HPDE6-E6E7 (cell line): ENCODE data around the gene ST3GAL4.
"Not testable (repeated sequence)": the region's sequence is repeated elsewhere in the genome, so short reads cannot be mapped to it uniquely, and the experiment has no call there.

Experiments
- DNase-seq: peaks from one replicate; pipeline ENCODE4 v3.0.0; 2011; ENCODE audit warnings: missing footprints; ENCODE audit errors: extremely low spot score

ST3GAL4 gene, protein sequence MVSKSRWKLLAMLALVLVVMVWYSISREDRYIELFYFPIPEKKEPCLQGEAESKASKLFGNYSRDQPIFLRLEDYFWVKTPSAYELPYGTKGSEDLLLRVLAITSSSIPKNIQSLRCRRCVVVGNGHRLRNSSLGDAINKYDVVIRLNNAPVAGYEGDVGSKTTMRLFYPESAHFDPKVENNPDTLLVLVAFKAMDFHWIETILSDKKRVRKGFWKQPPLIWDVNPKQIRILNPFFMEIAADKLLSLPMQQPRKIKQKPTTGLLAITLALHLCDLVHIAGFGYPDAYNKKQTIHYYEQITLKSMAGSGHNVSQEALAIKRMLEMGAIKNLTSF

DNA sequence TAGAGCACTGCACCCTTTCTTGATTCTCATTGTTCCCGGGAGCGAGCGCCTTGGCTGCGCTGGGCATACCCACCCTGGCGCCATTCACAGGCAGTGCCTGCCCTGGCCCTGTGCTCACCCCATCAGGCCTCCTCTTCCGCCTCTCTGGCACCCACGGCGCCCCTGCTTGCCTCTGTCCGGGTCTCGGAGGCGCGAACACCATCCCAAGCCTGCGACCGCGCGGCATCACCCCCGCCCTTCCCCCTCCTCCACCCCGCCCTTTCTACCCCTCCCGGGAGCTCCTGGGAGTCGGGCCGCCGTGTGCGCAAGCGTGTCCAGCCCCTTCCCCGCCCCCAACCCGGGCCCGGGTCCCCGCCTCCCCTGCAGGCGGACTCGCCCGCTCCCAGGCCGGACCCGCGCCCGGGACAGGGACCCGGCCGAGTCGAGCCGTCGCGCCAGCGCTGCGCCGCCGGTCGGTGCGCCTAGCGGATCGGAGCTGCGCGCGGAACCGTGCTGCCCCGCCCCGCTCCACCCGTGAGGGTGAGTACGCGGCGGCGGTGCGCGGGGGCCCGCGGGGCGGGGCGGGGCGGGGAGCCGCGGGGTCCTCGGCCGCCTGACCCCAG, at the start of gene ST3GAL4:
ST3GAL4 (plus strand) TSS at position 363 of the 602 bp plus-strand sequence. CDS start 50,470 bp downstream, outside the sequence.
- no peak for DNase-seq

DNA sequence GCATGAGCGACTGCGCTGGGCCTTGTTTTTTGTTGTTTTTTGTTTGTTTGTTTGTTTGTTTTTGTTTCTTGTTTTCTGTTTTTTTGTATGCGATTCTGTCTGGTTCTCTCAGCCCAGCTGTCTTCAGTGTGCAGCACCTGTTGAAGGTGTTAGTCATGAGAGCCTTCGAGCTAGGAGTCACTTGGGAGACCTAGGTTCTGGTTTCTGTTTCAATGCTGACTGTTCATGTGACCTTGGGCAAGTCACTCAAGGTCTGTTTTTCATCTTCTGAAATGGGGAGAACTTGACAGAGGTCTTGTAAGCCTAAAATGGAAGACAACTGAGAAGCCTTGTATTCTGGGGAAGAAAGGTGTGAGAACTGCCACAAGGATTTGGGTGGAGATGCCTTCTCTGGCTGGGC, 49.8 kb upstream of the ST3GAL4 start:
- DNase-seq = no peak

DNA sequence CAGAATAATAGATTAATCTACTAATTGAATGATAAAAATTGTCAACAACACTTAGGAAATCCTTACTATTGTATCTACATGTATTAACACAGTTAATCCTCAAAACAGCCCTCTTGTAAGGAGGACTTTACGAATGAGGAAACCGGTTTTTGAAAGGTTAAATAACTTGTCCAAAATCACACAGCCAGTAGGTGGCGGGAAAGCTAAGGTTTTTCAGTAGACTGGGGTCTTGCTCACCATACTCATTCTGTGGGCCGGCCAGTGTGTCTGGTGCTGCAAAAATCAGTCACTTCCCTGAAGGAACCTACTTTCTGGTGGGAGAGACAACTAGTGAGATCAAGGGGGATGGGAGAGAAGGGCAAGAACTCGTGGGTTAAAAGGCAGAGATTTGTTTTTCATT, 47.8 kb upstream of the ST3GAL4 start:
- DNase-seq = no peak

DNA sequence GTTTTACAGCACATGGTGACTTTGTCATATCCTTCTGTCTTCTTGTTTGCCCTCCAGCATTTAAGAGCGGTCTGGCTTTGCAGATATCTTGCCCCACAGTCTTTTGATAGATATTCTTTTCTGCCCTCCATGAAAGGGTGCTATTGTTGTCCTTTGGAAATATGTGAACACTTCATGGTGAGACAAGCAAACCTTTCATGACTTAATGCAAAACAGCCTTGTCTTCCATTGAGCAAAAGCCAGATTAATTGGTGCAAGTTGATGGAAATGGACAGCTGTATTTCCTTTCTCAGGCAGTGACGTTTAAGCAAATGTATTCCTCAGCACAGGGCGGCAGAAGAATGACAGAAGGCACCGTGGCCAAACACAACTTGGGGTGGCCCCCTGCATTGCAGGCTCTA, 47.2 kb upstream of the ST3GAL4 start:
- DNase-seq = no peak

DNA sequence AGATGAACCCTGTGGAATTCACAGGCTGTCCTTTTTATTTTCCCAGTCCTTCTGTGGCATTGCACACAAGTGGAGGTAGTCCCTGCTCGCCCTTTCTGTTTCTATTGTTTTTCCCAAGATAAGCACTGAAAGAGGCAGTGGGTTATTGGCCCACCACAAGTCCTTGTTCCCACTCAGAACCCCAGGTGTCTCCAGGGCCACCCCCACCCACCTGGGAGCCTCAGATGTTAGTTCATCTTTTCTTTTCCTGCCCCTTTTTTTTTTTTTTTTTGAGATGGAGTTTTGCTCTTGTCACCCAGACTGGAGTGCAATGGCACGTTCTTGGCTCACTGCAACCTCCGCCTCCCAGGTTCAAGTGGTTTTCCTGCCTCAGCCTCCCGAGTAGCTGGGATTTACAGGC, 46.7 kb upstream of the ST3GAL4 start:
- not testable (repeated sequence) for DNase-seq

DNA sequence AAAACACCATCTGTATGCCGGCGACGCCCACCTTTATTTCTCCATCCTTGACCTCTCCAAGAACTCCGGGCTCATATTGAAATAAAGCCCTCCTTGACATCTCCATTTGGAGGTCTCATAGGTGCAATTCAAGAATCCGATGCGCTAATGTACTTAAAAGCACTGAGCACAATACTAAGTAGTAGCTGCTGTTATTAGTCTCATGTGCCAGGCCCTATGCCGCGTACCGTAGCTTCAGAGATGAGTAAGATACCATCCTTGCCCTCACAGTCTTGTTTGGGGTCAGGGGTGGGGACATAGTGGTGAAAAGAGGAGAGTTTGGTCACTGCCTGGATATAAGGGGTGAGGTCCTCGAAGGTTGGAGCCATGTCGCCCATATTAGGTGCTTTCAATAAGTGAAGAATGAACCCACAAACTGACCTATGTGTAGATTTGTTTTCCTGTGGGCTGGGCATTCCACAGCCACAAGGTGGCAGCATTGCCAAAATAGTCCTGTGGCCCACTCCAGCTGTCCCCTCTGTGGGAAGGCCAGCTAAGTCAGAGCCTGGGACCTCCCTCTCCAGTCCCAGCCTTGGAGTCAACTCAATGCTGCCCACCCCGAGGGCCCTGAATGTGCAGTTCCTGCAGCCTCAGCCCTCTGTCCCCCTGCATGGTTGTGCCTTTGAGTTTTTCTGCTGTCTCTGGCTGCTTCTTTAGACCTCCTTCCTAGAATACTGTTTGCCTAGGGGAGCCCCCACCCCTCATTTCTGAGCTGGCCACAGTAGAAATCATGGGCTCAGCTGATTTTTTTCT, 45.1 kb upstream of the ST3GAL4 start:
- peak; percentile 59 for DNase-seq

DNA sequence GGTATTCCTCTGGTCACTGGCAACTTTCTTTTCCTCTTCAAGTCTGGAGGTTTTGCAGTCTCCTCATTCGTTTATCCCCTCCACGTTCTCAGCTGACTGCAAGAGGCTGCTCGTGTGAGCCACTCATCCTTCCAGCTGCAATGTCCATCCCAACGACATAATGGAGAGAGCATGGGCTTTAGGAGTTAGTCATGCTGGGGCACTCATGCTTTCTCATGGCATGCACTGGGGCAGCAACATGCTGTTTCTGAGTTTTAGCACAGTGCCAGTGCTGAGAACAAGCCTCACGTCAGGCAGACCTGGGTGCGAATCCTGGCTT, 44.5 kb upstream of the ST3GAL4 start:
- no peak for DNase-seq

DNA sequence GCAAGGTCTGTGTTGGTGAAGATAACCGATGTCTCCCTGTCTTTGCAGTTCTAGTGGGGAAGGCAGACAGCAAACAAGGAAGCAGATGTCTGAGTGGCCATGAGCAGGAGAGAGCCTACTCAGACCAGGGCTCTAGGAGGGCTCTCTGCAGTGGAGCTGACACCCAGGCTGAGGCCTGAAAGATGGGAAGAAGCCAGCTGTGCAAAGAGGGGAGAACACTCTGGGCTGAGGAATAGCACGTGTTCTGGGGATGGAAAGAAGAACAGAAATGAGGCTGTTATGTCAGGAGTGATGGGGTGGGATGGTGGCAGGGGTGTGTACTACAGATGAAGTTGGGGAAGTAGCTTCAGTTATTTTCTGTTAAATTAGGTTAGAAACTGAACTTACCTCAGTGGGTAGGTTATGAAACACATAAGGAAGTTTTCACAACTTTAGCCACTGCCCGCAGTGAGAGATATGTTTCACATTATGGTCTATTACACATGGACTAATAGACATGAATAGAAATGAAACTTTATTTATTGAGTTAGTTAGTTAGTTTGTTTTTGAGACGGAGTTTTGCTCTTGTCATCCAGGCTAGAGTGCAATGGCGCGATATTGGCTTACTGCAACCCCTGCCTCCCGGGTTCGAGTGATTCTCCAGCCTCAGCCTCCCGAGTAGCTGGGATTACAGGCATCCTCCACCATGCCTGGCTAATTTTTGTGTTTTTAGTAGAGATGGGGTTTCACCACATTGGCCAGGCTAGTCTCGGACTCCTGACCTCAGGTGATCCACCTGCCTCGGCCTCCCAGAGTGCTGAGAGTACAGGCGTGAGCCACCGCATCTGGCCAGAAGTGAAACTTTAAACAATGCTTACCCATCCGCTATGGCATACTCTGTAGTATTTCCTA, 43.8 kb upstream of the ST3GAL4 start:
- no peak for DNase-seq

DNA sequence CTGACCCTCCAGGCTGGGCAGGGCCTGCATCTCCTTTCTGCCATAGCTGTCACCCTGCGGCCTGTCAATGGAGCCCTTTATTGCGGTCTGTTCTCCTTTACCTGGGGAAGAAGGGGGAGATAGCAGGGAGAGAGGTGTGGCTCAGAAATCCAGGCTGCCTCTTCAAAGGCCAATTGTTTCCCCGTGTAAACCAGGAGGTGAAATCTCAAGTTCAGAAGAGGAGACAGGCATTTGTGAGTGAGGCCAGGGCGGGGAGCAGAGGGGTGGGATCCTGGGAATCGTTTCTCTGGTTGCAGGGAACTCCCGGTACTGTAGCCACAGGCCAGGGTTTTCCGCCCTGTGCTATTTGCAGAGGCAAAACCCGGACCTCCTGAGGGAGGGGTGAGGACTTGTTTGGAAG, 42.5 kb upstream of the ST3GAL4 start:
- no peak for DNase-seq

DNA sequence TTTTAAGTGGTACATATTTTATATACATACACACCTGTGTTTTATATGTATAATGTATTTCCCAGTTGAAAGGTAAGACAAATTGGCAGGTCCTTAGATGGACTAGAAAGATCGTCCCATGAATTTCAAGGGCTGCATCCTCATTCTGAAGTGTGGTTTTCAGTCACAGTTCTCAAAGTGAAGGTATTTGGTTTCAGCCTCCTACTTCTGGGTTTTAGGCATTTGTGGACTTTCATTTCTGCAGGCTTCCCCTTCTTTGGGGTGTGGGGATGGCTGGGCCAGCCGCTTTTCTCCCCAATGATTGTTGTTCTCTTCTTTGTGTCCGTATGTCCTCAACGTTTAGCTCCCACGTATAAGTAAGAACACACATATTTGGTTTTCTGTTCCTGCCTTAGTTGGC, 41.7 kb upstream of the ST3GAL4 start:
- DNase-seq = no peak

DNA sequence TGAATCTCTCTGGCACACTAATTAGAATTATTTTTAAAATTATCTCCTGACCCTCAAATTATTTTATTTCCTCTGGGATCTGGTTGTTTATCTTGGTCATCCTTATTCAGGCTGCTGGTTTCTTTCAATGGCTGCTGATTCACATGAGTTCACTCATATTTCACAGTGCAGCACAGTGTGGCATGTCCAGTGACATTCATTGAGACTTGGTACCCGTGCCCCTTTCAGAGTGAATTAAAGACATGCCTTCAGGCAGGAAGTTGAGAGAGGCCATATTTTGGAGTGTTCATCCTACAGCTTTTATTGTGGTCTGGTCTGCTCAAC, 38.1 kb upstream of the ST3GAL4 start:
- DNase-seq = no peak

DNA sequence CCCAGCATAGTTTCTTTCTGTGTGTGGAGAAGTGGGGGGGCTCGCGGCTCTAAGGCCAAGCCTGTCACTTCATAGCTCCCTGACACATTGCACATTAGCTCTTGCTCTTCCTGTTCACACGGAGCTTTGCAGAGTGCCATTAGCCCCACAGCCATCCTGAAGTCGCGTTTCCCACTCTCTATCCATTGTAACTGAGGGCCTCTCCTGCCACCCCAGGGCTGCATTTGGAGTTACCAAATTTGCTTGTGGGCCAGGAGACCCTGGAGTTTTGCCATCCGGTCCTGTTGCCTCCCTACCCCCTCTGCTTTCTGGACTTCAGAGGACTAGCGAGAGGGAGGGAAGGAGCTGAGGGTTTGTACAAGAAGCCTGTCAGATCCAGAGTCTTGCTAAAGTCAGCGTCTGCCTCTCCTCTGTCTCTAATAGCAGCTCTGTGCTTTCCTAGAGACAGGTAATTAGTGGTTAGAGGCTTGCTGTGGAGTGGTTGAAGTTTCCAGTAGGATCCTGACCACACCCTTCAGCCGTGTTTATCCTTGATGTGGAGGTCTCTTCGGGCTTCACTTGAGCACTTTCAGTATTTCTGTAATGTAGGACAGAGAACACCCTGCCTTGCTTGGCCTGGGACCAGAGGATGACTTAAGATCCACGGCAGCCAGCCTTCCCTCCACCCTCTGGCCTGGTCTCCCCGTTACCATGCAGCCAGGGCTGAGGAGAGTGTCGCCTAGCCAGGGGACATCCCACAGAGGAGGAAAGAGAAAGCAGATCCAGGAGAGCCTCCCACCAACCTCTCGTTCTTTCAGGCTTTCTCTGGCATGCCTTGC, 37.5 kb upstream of the ST3GAL4 start:
- DNase-seq = no peak

DNA sequence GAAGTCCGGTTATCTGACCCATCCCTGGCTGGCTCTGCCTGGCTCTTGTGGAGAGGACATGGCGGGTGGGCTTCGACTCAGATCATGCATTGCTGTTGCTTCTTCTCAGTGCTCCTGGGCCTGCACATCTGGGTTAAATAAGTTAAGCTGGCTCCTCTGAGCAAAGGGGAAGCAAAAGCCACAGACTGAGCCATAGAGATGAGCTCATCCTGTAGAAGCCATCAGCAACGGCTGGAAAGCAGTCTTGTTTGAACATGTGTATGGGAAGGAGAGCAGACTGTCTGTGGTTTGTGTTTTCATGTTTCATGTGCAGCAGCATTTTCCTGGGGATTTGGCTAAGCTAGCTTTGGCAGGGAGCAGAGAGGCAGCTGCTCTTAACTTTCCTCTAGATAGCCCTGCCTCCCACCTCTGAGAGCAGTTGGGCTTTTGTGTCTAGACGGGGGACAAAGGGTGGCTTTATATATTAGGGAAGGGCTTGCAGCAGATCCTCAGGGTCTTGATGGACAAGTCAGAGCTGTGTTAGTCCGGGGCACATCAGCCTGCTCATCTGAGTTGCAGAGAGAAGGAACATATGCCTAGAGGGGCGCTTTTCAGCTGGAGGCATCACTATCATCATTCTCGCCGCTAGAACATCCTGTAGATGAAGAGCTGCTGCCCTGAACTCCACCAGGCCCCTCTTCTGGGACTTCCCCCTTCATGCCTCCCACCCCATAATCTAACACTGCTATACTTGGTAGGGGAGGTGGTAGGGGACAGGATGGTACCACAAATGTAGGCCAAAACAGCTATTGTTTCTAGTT, 36.7 kb upstream of the ST3GAL4 start:
- peak; percentile 87 for DNase-seq

DNA sequence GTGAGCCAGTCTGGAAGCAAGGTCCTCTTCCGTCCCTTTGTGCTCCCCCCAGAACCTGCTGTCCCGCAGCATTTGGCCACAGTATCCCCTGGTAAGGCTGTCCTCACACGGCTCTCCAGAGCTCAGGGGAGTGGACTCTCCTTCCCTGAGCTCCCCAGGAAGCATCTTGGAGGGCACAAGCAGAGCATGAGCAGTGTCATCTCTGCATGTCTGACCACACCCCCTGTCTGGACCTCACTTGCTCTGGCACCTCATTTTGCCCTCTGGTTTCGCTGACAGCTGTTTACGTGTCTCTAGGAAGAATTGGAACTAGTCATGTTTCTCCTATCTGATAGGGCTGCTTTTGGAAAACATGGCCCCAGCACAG, 36.1 kb upstream of the ST3GAL4 start:
- no peak for DNase-seq

DNA sequence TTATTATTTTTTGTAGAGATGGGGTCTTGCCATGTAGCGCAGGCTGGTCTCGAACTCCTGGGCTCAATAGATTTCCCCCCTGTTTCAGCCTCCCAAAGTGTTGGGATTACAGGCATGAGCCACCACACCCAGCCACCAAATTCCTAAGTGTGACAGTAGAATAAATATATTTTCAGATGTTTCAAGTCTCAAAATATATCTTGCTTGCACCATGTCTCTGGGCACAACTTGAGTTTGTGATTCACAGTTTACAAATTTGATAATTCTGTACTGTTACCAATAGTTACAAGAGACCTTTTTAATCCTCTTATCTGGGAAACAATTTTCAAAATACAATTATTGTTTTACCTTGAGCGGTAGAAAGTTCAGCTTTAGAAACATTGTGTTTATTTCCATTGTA, 32.5 kb upstream of the ST3GAL4 start:
- no peak for DNase-seq

DNA sequence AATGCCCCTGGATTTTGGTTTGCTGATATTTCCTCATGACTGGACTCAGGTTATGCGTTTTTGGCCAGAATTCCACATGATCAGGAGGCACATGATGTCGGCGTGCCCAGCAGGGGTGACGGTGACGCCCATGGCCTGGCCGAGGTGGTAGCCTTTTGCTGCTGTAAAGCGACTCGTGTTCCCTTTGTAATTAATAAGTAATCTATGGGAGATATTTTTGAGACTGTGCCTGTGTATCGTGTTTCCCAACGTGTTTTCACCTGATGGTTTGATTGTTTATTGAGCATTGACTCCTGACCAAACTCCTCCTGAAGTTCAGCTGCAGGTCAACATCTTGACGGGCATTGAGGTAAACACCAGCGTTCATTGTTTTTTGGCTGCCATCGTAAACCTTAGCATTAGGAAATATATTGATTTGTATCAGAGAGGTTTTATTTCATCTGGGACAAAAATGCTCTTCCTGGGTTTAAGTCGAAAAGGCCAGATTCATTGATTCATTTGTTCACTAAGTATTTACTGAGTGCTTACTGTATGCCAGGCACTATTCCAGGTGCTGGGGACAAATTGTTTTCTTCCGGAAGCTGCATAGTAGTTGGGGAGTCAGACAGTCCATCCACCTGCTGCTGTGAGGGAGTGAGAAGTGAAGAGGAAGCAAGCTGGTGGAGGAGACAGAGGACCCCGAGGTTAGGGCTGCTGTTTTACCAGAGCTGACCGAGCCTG, 28.0 kb upstream of the ST3GAL4 start:
- DNase-seq = no peak

DNA sequence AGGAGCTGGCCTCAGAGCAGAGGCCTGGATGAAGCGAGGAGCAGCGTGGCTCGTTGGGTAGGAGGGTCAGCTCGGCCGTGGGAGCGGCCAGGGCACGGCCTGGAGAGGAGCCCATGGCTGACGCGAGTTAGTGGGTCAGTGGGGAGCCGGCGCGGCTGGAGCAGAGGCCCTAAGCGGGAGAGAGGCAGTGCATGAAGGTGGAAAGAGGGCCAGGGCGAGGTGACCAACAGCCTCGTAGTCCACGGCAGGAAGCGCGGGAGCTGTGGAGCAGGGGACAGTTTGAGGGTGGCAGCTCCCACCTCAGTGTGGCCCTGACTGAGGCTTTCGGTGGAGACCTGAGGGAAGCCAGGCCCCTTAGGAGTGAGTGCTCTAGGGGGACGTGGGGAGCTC, 27.5 kb upstream of the ST3GAL4 start:
- DNase-seq = no peak

DNA sequence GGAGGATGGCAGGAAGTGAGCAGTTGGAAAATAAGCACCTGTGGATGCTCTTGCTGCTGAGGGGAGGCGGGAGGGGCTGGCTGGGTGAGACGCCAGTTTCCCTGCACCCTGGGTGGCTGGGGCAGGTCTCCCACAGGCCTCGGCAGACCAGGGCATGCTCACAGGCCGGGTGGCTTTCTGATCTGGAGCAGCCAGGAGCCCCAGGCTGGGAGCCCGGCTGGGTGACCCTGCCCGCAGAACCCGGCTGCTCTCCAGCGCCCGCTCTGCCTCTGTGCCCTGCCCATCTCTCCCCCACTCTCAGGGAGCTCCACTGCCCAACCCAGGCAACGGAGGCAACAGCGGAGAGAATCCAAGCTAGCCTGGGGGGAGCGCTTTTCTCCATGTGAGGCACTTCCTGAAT, 27.0 kb upstream of the ST3GAL4 start:
- no peak for DNase-seq

DNA sequence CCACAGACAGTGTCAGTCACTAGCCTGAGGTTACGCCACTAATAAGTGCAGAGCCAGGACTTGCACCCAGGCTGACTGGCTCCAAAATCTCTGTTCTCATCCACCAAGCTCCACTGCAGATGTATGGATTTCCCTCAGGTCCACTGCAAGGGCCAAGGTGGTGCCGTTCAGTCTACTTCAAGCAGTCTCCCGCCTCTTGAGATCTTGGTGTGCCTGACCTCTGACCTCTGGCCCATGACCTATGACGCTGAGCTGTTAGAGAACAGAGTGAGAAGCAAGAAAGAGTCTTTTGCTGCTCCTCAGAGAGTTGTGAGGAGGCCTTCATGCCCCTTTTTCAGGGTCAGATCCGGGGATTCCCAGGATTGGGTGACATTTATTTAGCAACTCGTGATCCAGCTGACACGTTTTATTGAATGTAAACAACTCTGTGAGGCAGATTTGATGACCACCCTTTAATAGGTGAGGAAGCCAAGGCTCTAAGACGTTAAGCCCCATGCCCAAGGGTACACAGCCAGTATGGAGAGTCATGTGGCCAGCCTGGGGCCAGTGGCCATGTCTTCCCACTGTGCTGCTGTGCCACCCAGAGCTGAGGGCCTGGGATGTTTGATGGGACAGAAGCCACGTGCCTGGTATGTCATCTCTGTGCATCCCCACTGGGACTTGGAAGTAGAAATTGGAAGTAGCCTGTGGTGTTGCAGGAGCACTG, 26.4 kb upstream of the ST3GAL4 start:
- DNase-seq = no peak
